ENCODE data around the gene TRRAP.

The TRRAP gene

GRCh38 chr7:99040104-99040958 is 162.0 kb downstream of the TRRAP start (continued):
- TF ChIP-seq PRDM4 (tag by site-specific recombination; IDR thresholded peaks at IDR 0.05): no peak

GRCh38 chr7:99041526-99041925 is 163.2 kb downstream of the TRRAP start:
- Histone ChIP-seq H3K4me3 (ENCODE audit: low read depth, low read length) (no peak overlapping the region), H3K9me3 (ENCODE audit: control insufficient read depth, insufficient read depth, low read depth, low read length) (no peaks in the 10 kb centered on the region), H3K36me3 (ENCODE audit: control insufficient read depth in 2 of 2, insufficient read depth in 1 of 2, low read length in 2 of 2) (peaks cover 22 to 66% of the 10 kb centered on the region in 2 experiments), H3K4me1 (ENCODE audit: control insufficient read depth, insufficient read depth, low read length) (no peaks in the 10 kb centered on the region), H3K27ac (ENCODE audit: extremely low read depth, low read depth, low read length) (no peak overlapping the region)
- TF ChIP-seq KLF9 (tag by site-specific recombination; IDR thresholded peaks at IDR 0.05; ENCODE audit: low read depth) (no peak), ZNF311 (tag by site-specific recombination; IDR thresholded peaks at IDR 0.05; ENCODE audit: borderline replicate concordance) (no peak), ZNF658 (tag by site-specific recombination; IDR thresholded peaks at IDR 0.05) (no peak), GLI4 (tag by site-specific recombination; IDR thresholded peaks at IDR 0.05) (no peak), ZNF350 (tag by site-specific recombination; IDR thresholded peaks at IDR 0.05) (no peak), PRDM1 (tag by site-specific recombination; IDR thresholded peaks at IDR 0.05) (no peak), ZNF239 (tag by site-specific recombination; IDR thresholded peaks at IDR 0.05) (no peak), YY1 (tag by site-specific recombination; IDR thresholded peaks at IDR 0.05) (no peak), ZNF248 (tag by site-specific recombination; IDR thresholded peaks at IDR 0.05) (no peak)
- TF ChIP-seq, protein P1, sequence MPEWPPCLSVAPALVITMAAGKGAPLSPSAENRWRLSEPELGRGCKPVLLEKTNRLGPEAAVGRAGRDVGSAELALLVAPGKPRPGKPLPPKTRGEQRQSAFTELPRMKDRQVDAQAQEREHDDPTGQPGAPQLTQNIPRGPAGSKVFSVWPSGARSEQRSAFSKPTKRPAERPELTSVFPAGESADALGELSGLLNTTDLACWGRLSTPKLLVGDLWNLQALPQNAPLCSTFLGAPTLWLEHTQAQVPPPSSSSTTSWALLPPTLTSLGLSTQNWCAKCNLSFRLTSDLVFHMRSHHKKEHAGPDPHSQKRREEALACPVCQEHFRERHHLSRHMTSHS (tag by site-specific recombination; IDR thresholded peaks at IDR 0.05): no peak
- ChIA-PET CTCF (interaction anchor here (0.9 to 1.6 kb wide), 4 partner anchors 37 to 271 kb away, joined by 3 to 7 read pairs (median 5); no protein-coding TSS in a partner anchor), POLR2A (no interaction called here)

GRCh38 chr7:99042957-99043356 is 164.6 kb downstream of the TRRAP start:
- H3K4me3 ChIP-seq (ENCODE audit: low read depth, low read length): no peak overlapping the region
- no peaks in the 10 kb centered on the region for H3K9me3 ChIP-seq (ENCODE audit: control insufficient read depth, insufficient read depth, low read depth, low read length)
- CTCF ChIA-PET: interaction anchor here (0.7 kb wide), 1 partner anchor 27 kb away, joined by 3 read pairs; no protein-coding TSS in a partner anchor
- no peaks in the 10 kb centered on the region for H3K4me1 ChIP-seq (ENCODE audit: control insufficient read depth, insufficient read depth, low read length)
- TF ChIP-seq ZNF211 (tag by site-specific recombination; IDR thresholded peaks at IDR 0.05; ENCODE audit: low read depth) (no peak), ZNF830 (tag by site-specific recombination; IDR thresholded peaks at IDR 0.05; ENCODE audit: low read depth) (no peak), ZFP69B (tag by site-specific recombination; IDR thresholded peaks at IDR 0.05) (no peak), ZNF561 (tag by site-specific recombination; IDR thresholded peaks at IDR 0.05; ENCODE audit: borderline replicate concordance) (no peak), ZNF223 (tag by site-specific recombination; IDR thresholded peaks at IDR 0.05) (no peak), ZSCAN23 (tag by site-specific recombination; IDR thresholded peaks at IDR 0.05) (no peak), ZNF239 (tag by site-specific recombination; IDR thresholded peaks at IDR 0.05) (no peak), SP3 (tag by site-specific recombination; IDR thresholded peaks at IDR 0.05) (no peak), ZNF274 (IDR thresholded peaks at IDR 0.05; ENCODE audit: low read length) (no peak), ZNF274 (tag by site-specific recombination; IDR thresholded peaks at IDR 0.05; ENCODE audit: borderline replicate concordance) (no peak), ZNF629 (tag by site-specific recombination; IDR thresholded peaks at IDR 0.05) (no peak), SP7 (tag by site-specific recombination; IDR thresholded peaks at IDR 0.05) (no peak)
- POLR2A ChIA-PET: no interaction called here
- no peak overlapping the region for H3K27ac ChIP-seq (ENCODE audit: extremely low read depth, low read depth, low read length)
- H3K36me3 ChIP-seq (ENCODE audit: control insufficient read depth in 2 of 2, insufficient read depth in 1 of 2, low read length in 2 of 2): peaks cover 17 to 67% of the 10 kb centered on the region in 2 experiments

All from HEK293 (cell line).